Amniotic stem cell (primary cell): ENCODE data around the gene KLHL35.

Source experiments
- DNase-seq: peaks from one replicate; lab custom pipeline; 2025; lab: John Stamatoyannopoulos, UW

KLHL35 gene

GRCh38 chr11:75432911-75433321 is at the start of gene KLHL35:
Gene KLHL35 (minus strand): TSS chr11:75433203. CDS start chr11:75430629, 2,574 bp downstream.
- DNase-seq, result no peak

GRCh38 chr11:75481922-75482606 is 49.1 kb upstream of the KLHL35 start:
- DNase-seq, result no peak

GRCh38 chr11:75481223-75481921 is 48.4 kb upstream of the KLHL35 start:
- no peak for DNase-seq

- no peak for DNase-seq
Measured at GRCh38 chr11:75480185-75481175, 47.5 kb upstream of the KLHL35 start.

- DNase-seq, result no peak
Measured at GRCh38 chr11:75479597-75480145, 46.7 kb upstream of the KLHL35 start.

- DNase-seq, result no peak
Measured at GRCh38 chr11:75478783-75479596, 46.0 kb upstream of the KLHL35 start.

GRCh38 chr11:75477614-75477935 is 44.6 kb upstream of the KLHL35 start:
- DNase-seq, result no peak

- no peak for DNase-seq
Measured at GRCh38 chr11:75476739-75477613, 44.0 kb upstream of the KLHL35 start.

GRCh38 chr11:75475767-75476650 is 43.0 kb upstream of the KLHL35 start:
- DNase-seq, result no peak

GRCh38 chr11:75474878-75475766 is 42.1 kb upstream of the KLHL35 start:
- no peak for DNase-seq

- no peak for DNase-seq
Measured at GRCh38 chr11:75474240-75474639, 41.2 kb upstream of the KLHL35 start.

GRCh38 chr11:75473684-75474083 is 40.7 kb upstream of the KLHL35 start:
- DNase-seq, result no peak

GRCh38 chr11:75472081-75472732 is 39.2 kb upstream of the KLHL35 start:
- no peak for DNase-seq

GRCh38 chr11:75471176-75471973 is 38.4 kb upstream of the KLHL35 start:
- no peak for DNase-seq

GRCh38 chr11:75470476-75471080 is 37.6 kb upstream of the KLHL35 start:
- no peak for DNase-seq

- DNase-seq, result no peak
Measured at GRCh38 chr11:75469785-75470405, 36.9 kb upstream of the KLHL35 start.
